ENCODE results near the gene PSAP.

Gene PSAP

DNA sequence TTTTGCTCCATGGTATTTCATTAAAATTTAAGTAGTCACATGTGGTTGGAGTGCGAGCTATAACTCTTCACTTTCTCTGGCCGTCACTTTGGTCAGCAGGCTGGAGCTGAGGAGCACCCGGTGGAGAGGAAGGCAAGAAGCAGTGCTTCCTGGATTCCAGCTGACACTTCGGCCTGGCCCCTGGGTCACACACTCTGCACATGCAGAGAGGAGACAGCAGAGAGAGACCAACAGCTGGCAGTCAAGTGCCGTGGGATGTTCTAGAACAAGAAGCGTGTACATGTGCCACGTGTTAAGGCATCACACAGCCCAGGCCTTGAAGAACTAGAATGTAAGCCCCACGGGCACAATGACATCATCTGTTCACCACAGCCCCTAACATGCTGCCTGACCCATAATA, 30.1 kb downstream of the PSAP start:
- H3K4me3 ChIP-seq (ENCODE audit: low read length): no peak overlapping the region
- TF ChIP-seq, protein P1, sequence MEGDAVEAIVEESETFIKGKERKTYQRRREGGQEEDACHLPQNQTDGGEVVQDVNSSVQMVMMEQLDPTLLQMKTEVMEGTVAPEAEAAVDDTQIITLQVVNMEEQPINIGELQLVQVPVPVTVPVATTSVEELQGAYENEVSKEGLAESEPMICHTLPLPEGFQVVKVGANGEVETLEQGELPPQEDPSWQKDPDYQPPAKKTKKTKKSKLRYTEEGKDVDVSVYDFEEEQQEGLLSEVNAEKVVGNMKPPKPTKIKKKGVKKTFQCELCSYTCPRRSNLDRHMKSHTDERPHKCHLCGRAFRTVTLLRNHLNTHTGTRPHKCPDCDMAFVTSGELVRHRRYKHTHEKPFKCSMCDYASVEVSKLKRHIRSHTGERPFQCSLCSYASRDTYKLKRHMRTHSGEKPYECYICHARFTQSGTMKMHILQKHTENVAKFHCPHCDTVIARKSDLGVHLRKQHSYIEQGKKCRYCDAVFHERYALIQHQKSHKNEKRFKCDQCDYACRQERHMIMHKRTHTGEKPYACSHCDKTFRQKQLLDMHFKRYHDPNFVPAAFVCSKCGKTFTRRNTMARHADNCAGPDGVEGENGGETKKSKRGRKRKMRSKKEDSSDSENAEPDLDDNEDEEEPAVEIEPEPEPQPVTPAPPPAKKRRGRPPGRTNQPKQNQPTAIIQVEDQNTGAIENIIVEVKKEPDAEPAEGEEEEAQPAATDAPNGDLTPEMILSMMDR (IDR thresholded peaks at IDR 0.05; ENCODE audit: insufficient read depth, low read depth, low read length, missing control alignments): no peak
- DNase-seq (ENCODE audit: low read depth): no peak

DNA sequence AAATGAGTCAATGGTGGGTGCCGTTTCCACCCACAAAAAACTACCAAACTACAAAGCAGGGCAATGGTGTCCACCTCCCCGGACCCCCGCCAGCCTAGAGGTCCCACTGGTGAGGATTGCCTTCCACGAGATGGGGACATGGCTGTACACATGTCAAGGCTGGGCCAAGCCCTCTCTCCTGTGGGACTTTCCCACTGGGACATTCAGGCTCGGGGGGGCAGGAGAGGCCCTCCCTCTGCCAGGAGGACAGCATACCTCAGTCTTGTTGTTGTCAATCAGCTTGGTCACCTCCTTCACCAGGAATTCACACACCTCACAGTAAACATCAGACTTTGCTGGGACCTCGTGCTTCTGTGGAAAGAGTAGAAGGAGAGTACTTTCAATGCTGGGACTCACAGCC, 31.1 kb downstream of the PSAP start:
- H3K4me3 ChIP-seq (ENCODE audit: low read length): no peak overlapping the region
- TF ChIP-seq, protein P1 (IDR thresholded peaks at IDR 0.05; ENCODE audit: insufficient read depth, low read depth, low read length, missing control alignments): no peak
- no peak for DNase-seq (ENCODE audit: low read depth)

DNA sequence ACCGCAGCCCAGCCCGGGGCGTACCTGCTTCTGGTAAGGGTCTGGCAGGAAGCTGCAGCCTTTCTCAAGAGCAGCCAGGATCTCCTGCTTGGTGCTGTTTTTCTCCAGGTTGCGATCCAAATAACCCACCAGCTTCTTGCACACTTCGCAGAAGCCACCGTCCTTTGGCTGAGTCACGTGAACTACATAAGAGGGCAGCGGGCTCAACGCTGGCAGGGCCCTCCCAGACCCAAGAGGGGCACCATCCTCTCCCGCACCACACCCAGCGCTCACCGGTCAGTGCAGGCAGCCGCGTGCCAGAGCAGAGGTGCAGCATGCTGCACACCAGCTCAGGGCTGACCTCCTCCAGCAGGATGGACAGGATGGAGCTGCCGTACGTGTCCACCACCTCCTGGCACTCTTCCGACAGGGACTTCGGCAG, 31.6 kb downstream of the PSAP start:
- no peak overlapping the region for H3K4me3 ChIP-seq (ENCODE audit: low read length)
- TF ChIP-seq, protein P1 (IDR thresholded peaks at IDR 0.05; ENCODE audit: insufficient read depth, low read depth, low read length, missing control alignments): no peak

DNA sequence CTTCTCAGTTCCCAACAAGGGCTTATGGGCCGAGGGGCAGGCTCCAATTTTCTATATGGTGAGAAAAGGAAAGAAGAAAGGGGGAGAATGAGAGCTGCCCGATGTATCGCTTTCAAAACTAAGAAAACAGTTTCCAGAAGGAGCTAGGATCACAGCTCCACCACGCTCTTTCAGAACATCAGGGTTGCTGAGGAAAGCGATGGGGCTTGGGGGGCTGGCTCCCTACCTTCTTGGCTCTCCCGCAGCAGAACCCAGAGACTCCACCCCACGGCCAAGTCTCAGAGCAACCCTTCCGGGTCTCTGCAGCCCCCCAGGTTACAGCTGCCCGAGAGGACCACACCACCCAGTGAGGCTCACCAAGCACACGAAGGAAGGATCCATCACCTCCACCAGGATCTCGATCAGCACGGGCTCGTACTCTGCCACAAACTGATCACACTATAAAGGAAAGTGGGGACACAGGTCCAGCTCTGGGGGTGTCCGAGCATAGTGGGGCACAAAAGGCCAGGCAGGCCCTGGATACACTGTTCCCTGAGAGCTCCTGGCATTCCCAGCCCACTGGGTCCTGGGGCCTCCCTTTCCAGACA, 32.3 kb downstream of the PSAP start:
- TF ChIP-seq, protein P1 (IDR thresholded peaks at IDR 0.05; ENCODE audit: insufficient read depth, low read depth, low read length, missing control alignments): no peak
- no peak for DNase-seq (ENCODE audit: low read depth)
- no peak overlapping the region for H3K4me3 ChIP-seq (ENCODE audit: low read length)

More for the DNA sequence above, 31.6 kb downstream of the PSAP start:
- DNase-seq (ENCODE audit: low read depth): no peak

DNA sequence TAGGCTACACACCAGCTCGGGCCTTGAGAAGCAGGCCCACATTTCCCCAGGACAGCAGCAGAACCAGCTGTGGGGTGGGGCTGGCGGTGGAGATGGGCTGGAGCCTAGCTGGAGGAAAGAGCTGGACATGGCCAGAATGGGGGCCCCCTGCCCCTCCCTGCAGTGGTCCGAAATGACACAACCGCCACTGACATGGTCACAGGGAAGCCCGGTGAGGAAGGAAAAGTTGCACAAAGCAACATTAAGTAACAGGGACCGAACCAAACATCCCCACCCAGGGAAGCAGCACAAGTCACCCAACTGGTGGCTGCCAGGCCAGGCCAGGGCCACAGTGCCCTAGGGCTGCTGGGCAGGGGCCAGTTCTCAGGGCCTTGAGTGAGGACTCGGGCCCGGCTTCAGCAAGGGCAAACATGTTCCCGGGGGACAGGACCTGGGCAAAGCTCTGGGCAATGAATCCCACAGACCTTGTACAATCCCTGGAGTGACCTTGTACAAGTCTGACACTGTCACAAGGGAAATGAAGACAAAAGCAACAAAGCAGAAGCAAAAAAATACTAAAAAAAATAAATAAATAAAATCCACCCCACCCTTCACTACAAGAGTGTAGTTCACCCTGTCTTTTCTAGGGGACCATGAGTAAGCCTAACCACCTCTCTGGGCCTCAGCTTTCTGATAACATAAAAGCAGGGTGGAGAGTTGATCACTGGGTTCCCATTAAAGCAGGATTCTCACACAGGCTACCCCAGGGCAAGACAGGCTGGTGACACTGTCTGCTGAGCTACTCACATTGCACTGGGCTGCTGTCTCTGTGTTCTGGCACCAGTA, 33.0 kb downstream of the PSAP start:
- no peak for DNase-seq (ENCODE audit: low read depth)
- H3K4me3 ChIP-seq (ENCODE audit: low read length): no peak overlapping the region
- TF ChIP-seq, protein P1 (IDR thresholded peaks at IDR 0.05; ENCODE audit: insufficient read depth, low read depth, low read length, missing control alignments): no peak

DNA sequence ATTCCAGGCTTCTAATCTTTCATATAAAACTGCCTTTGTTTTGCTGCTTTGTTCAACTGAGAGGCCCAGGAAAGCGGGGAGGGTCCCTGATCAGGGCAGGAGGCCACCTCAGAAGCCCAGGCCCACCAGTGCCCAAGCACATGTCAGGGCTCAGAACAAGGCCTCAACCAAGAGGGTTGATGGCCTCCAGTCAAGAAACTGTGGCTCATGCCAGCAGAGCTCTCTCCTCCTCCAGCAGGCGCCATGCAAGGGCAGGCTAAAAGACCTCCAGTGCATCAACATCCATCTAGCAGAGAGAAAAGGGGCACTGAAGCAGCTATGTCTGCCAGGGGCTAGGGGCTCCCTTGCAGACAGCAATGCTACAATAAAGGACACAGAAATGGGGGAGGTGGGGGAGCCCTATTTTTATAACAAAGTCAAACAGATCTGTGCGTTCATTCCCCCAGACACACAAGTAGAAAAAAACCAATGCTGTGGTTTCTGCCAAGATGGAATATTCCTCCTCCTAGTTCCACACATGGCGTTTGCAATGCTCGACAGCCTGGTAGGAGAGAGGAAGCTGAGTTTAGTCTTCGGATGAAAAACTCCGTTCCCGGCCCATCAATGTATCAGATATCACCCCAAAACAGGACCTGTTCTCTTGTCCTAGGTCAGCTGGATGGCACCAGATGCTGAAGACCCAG, 34.0 kb downstream of the PSAP start:
- no peak overlapping the region for H3K4me3 ChIP-seq (ENCODE audit: low read length)
- TF ChIP-seq, protein P1 (IDR thresholded peaks at IDR 0.05; ENCODE audit: insufficient read depth, low read depth, low read length, missing control alignments): no peak
- DNase-seq (ENCODE audit: low read depth): no peak
